ENCODE data around the gene HPSE2.

The HPSE2 gene

GRCh38 chr10:98980353-98980752 is 255.3 kb downstream of the HPSE2 start:
- Histone ChIP-seq H3K36me3 (ENCODE audit: control insufficient read depth, insufficient read depth, low read length) (no peaks in the 10 kb centered on the region), H3K4me3 (ENCODE audit: low read depth, low read length) (no peak overlapping the region), H3K9ac (no peak overlapping the region), H3K79me2 (no peaks in the 10 kb centered on the region), H3K27ac (no peak overlapping the region), H3K4me2 (ENCODE audit: low read length) (no peak overlapping the region), H2AFZ (no peak overlapping the region), H3K4me1 (no peaks in the 10 kb centered on the region), H3K9me3 (ENCODE audit: control insufficient read depth, low read length) (no peaks in the 10 kb centered on the region), H3K27me3 (ENCODE audit: control insufficient read depth, insufficient read depth, low read length) (no peaks in the 10 kb centered on the region)
- no peak for TF ChIP-seq CTCF (IDR thresholded peaks at IDR 0.05)

GRCh38 chr10:98971464-98971863 is 264.2 kb downstream of the HPSE2 start:
- no peak overlapping the region for H3K9ac ChIP-seq
- no peaks in the 10 kb centered on the region for H3K4me1 ChIP-seq
- TF ChIP-seq CTCF (IDR thresholded peaks at IDR 0.05): no peak
- no peak overlapping the region for H2AFZ ChIP-seq
- H3K27me3 ChIP-seq (ENCODE audit: control insufficient read depth, insufficient read depth, low read length): no peaks in the 10 kb centered on the region
- H3K4me3 ChIP-seq (ENCODE audit: low read depth, low read length): no peak overlapping the region
- no peaks in the 10 kb centered on the region for H3K9me3 ChIP-seq (ENCODE audit: control insufficient read depth, low read length)
- no peaks in the 10 kb centered on the region for H3K79me2 ChIP-seq
- no peaks in the 10 kb centered on the region for H3K36me3 ChIP-seq (ENCODE audit: control insufficient read depth, insufficient read depth, low read length)
- no peak overlapping the region for H3K27ac ChIP-seq
- no peak overlapping the region for H3K4me2 ChIP-seq (ENCODE audit: low read length)

GRCh38 chr10:98967601-98968000 is 268.1 kb downstream of the HPSE2 start:
- H3K9me3 ChIP-seq (ENCODE audit: control insufficient read depth, low read length): no peaks in the 10 kb centered on the region
- H3K4me1 ChIP-seq: no peaks in the 10 kb centered on the region
- no peaks in the 10 kb centered on the region for H3K27me3 ChIP-seq (ENCODE audit: control insufficient read depth, insufficient read depth, low read length)
- TF ChIP-seq CTCF (IDR thresholded peaks at IDR 0.05): no peak
- no peak overlapping the region for H3K9ac ChIP-seq
- H3K27ac ChIP-seq: no peak overlapping the region
- no peak overlapping the region for H3K4me2 ChIP-seq (ENCODE audit: low read length)
- no peak overlapping the region for H3K4me3 ChIP-seq (ENCODE audit: low read depth, low read length)
- H3K36me3 ChIP-seq (ENCODE audit: control insufficient read depth, insufficient read depth, low read length): no peaks in the 10 kb centered on the region
- no peaks in the 10 kb centered on the region for H3K79me2 ChIP-seq
- H2AFZ ChIP-seq: no peak overlapping the region

- Histone ChIP-seq H3K36me3 (ENCODE audit: control insufficient read depth, insufficient read depth, low read length) (no peaks in the 10 kb centered on the region), H3K79me2 (no peaks in the 10 kb centered on the region), H3K4me2 (ENCODE audit: low read length) (no peak overlapping the region), H3K4me1 (no peaks in the 10 kb centered on the region), H3K27me3 (ENCODE audit: control insufficient read depth, insufficient read depth, low read length) (no peaks in the 10 kb centered on the region), H2AFZ (no peak overlapping the region), H3K27ac (no peak overlapping the region), H3K4me3 (ENCODE audit: low read depth, low read length) (no peak overlapping the region), H3K9ac (no peak overlapping the region), H3K9me3 (ENCODE audit: control insufficient read depth, low read length) (no peaks in the 10 kb centered on the region)
- TF ChIP-seq CTCF (IDR thresholded peaks at IDR 0.05): no peak
These were observed 272.0 kb downstream of the HPSE2 start for GRCh38 chr10:98963608-98964007.

- no peak overlapping the region for H3K27ac ChIP-seq
- no peaks in the 10 kb centered on the region for H3K79me2 ChIP-seq
- no peak overlapping the region for H2AFZ ChIP-seq
- H3K9ac ChIP-seq: no peak overlapping the region
- no peaks in the 10 kb centered on the region for H3K4me1 ChIP-seq
- no peak for TF ChIP-seq CTCF (IDR thresholded peaks at IDR 0.05)
- no peaks in the 10 kb centered on the region for H3K9me3 ChIP-seq (ENCODE audit: control insufficient read depth, low read length)
- H3K4me2 ChIP-seq (ENCODE audit: low read length): no peak overlapping the region
- H3K36me3 ChIP-seq (ENCODE audit: control insufficient read depth, insufficient read depth, low read length): no peaks in the 10 kb centered on the region
- no peak overlapping the region for H3K4me3 ChIP-seq (ENCODE audit: low read depth, low read length)
- no peaks in the 10 kb centered on the region for H3K27me3 ChIP-seq (ENCODE audit: control insufficient read depth, insufficient read depth, low read length)
These were observed 276.3 kb downstream of the HPSE2 start for GRCh38 chr10:98959379-98959778.

Measured in parathyroid adenoma (tissue), 2 donors.